PC-9 (cell line): ENCODE measurements around the gene OR8B12. TPM values are rescaled to one million over a fixed set of nuclear protein-coding genes. Genes with fewer than 3 reads are reported as not detected.

Source experiments
- BruUV-seq: library from RNA; stranded (reverse); fragments of 400-500 nt; replicated peaks from 2 replicates; lab custom pipeline; 2021; lab: Mats Ljungman, UMichigan
- CTCF ChIA-PET: fragments of 300-600 bp; sonication (Branson Sonifier 250); formaldehyde crosslinking; loops from one replicate; lab custom pipeline; 2022; ENCODE audit warnings: antibody characterized with exemption; lab: Charles Lee
- POLR2A ChIA-PET: fragments of 300-600 bp; sonication (Branson Sonifier 250); formaldehyde crosslinking; loops from one replicate; lab custom pipeline; 2022; ENCODE audit warnings: antibody characterized with exemption; ENCODE audit not compliant: unreplicated experiment; lab: Charles Lee
- DNase-seq, 2 experiments: peaks; one replicate each; pipeline versions ENCODE4 v3.0.0 to v3.0.0-alpha.2; 2015 to 2022; ENCODE audit warnings: mixed read lengths in 1 of 2
- H2AFZ ChIP-seq: fragments of 200-600 bp; sonication (generic); 2 replicates; pipeline ENCODE4 v1.8.1; 2017; ENCODE audit warnings: antibody characterized with exemption
- H3F3A ChIP-seq: fragments of 200-600 bp; sonication (generic); 2 replicates; pipeline ENCODE4 v1.8.1; 2017; ENCODE audit warnings: antibody characterized with exemption, mild to moderate bottlenecking, low read depth; ENCODE audit not compliant: insufficient read depth
- H3K27ac ChIP-seq: fragments of 200-600 bp; sonication (generic); 2 replicates; pipeline ENCODE4 v1.6.1; 2016; ENCODE audit warnings: mixed run types
- H3K27me3 ChIP-seq: fragments of 200-600 bp; sonication (generic); 2 replicates; pipeline ENCODE4 v1.6.1; 2016; ENCODE audit warnings: low read depth, mixed run types; ENCODE audit not compliant: insufficient read depth
- H3K36me3 ChIP-seq: fragments of 200-600 bp; sonication (generic); 2 replicates; pipeline ENCODE4 v1.6.1; 2016; ENCODE audit warnings: low read depth, mixed run types
- H3K4me1 ChIP-seq: fragments of 200-600 bp; sonication (generic); replicated peaks from 2 replicates; pipeline ENCODE4 v1.6.1; 2016; ENCODE audit warnings: mixed run types; ENCODE audit not compliant: insufficient read depth
- H3K4me2 ChIP-seq: fragments of 200-600 bp; sonication (generic); 2 replicates; pipeline ENCODE4 v1.6.1; 2017; ENCODE audit warnings: mixed run types
- H3K4me3 ChIP-seq: fragments of 200-600 bp; sonication (generic); 2 replicates; pipeline ENCODE4 v1.6.1; 2016; ENCODE audit warnings: mixed run types
- H3K79me2 ChIP-seq: fragments of 200-600 bp; sonication (generic); 2 replicates; pipeline ENCODE4 v1.6.1; 2017; ENCODE audit warnings: low read depth, mixed run types
- H3K9me2 ChIP-seq: fragments of 200-600 bp; sonication (generic); 2 replicates; pipeline ENCODE4 v1.8.1; 2017; ENCODE audit warnings: mild to moderate bottlenecking; ENCODE audit not compliant: insufficient read depth
- H3K9me3 ChIP-seq: fragments of 200-600 bp; sonication (generic); 2 replicates; pipeline ENCODE4 v1.8.1; 2016; ENCODE audit warnings: low read depth; ENCODE audit not compliant: insufficient read depth
- H4K20me1 ChIP-seq: fragments of 200-600 bp; sonication (generic); 2 replicates; pipeline ENCODE4 v1.8.1; 2017; ENCODE audit not compliant: insufficient read depth
- EZH2 ChIP-seq: fragments of 200-600 bp; sonication (generic); IDR thresholded peaks from 2 replicates; pipeline ENCODE4 v1.8.0; 2017; ENCODE audit warnings: antibody characterized with exemption, low read depth
- intact Hi-C: fragments of 100-400 bp; cut with micrococcal nuclease; formaldehyde crosslinking; loops from one replicate; pipeline ENCODE4 v1.10.0; 2022; ENCODE audit not compliant: unreplicated experiment
- total RNA-seq: library from RNA; stranded (reverse); gene quantifications from 2 replicates; pipeline ENCODE4 v1.2.3, GENCODE V29; 2021
- TF ChIP-seq, protein P1 (sequence below): fragments of 200-600 bp; sonication (generic); conservative IDR thresholded peaks from 2 replicates; pipeline ENCODE4 v1.6.1; 2017; ENCODE audit warnings: mixed run types, antibody characterized with exemption, mild to moderate bottlenecking, moderate library complexity

OR8B12 gene
- total RNA-seq, 1 experiment from 2014 or later: not detected

DNA sequence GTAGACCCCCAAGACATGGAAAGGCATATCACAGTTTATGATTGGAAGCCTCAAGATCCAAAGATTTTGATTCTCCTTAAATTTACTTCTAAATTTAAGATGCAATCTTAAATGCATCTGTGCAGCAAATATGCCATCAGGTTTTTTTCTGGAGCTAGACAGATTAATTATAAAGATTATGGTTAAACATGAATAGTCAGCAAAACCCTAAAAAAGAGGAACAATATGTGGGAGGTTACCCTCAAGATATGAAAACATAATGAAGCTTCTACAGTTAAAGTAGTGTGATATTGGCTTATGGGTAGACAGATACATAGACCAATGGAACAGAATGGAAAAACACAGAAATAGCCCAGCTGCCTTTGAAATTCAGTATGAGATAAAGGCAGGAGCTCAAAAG, 31.7 kb downstream of the OR8B12 start:
- Histone ChIP-seq H3F3A (no peaks in the 10 kb centered on the region), H3K79me2 (no peaks in the 10 kb centered on the region), H3K9me3 (no peaks in the 10 kb centered on the region), H3K4me3 (no peak overlapping the region), H3K4me1 (no peaks in the 10 kb centered on the region), H3K4me2 (no peak overlapping the region), H3K27ac (no peak overlapping the region), H3K9me2 (no peaks in the 10 kb centered on the region), H2AFZ (no peak overlapping the region), H3K27me3 (peaks cover 9% of the 10 kb centered on the region; the same call in 1 of the 2 replicates), H4K20me1 (no peaks in the 10 kb centered on the region), H3K36me3 (no peaks in the 10 kb centered on the region)
- TF ChIP-seq EZH2: no peak
- TF ChIP-seq, protein P1, sequence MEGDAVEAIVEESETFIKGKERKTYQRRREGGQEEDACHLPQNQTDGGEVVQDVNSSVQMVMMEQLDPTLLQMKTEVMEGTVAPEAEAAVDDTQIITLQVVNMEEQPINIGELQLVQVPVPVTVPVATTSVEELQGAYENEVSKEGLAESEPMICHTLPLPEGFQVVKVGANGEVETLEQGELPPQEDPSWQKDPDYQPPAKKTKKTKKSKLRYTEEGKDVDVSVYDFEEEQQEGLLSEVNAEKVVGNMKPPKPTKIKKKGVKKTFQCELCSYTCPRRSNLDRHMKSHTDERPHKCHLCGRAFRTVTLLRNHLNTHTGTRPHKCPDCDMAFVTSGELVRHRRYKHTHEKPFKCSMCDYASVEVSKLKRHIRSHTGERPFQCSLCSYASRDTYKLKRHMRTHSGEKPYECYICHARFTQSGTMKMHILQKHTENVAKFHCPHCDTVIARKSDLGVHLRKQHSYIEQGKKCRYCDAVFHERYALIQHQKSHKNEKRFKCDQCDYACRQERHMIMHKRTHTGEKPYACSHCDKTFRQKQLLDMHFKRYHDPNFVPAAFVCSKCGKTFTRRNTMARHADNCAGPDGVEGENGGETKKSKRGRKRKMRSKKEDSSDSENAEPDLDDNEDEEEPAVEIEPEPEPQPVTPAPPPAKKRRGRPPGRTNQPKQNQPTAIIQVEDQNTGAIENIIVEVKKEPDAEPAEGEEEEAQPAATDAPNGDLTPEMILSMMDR: no peak
- intact Hi-C loops: no loop called here
- ChIA-PET POLR2A (no interaction called here), CTCF (no interaction called here)
- no peak for DNase-seq
- no TSS peak for BruUV-seq

DNA sequence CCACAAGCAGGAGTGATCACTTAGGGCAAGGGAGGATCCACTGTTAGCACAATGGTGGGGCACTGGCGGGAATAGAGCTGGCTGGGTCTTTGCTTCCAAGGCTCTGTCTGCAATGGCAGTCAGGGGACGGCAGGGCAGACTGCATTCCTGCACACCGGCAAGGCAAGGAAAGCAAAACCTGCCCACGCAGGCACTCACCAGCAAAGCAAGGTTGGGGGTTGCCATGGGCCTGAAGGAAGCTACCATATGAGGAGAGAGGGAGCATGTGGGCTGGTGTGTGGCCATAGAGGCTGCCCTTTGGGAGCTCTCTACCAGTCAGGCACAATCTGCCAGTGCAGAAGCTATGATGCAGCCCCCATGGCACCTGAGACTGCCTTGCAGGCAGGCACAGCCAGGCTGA, 33.2 kb downstream of the OR8B12 start:
- Histone ChIP-seq H4K20me1 (no peaks in the 10 kb centered on the region), H3K36me3 (no peaks in the 10 kb centered on the region), H3F3A (no peaks in the 10 kb centered on the region), H3K27me3 (0 out of 2 replicates have a peak, but pooled peaks cover 3% of the 10 kb centered on the region), H3K27ac (no peak overlapping the region), H3K4me3 (no peak overlapping the region), H2AFZ (no peak overlapping the region), H3K4me1 (no peaks in the 10 kb centered on the region), H3K9me3 (no peaks in the 10 kb centered on the region), H3K9me2 (no peaks in the 10 kb centered on the region), H3K79me2 (no peaks in the 10 kb centered on the region), H3K4me2 (no peak overlapping the region)
- ChIA-PET CTCF (no interaction called here), POLR2A (no interaction called here)
- no peak for DNase-seq
- intact Hi-C loops: no loop called here
- no TSS peak for BruUV-seq
- TF ChIP-seq EZH2: no peak
- TF ChIP-seq, protein P1: no peak

DNA sequence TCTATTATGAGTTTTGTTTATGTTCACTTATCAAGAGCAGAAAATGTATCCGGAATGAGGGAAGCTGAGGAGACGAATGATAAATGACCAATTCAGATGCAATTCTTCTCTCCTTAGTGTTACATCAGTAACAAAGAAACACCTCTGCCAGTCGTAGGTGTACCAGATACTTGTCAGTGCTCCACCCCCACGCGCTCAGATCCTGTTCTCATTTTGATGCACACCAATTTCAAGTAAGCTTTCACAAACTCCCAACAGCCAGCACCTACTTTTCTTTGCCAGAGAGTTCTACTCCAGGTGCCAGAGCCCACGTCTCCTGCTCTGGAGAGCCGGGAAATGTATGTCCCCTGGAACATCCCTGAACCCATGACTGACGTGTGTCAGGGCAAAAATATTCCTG, 43.7 kb downstream of the OR8B12 start:
- H2AFZ ChIP-seq: no peak overlapping the region
- H3K27ac ChIP-seq: no peak overlapping the region
- no peaks in the 10 kb centered on the region for H3K4me1 ChIP-seq
- ChIA-PET POLR2A (no interaction called here), CTCF (no interaction called here)
- H3K4me3 ChIP-seq: no peak overlapping the region
- H3K9me2 ChIP-seq: no peaks in the 10 kb centered on the region
- H3K9me3 ChIP-seq: no peaks in the 10 kb centered on the region
- H3K36me3 ChIP-seq: no peaks in the 10 kb centered on the region
- no TSS peak for BruUV-seq
- TF ChIP-seq, protein P1: no peak
- TF ChIP-seq EZH2: no peak
- peaks cover 28% of the 10 kb centered on the region for H3K27me3 ChIP-seq
- no peaks in the 10 kb centered on the region for H3F3A ChIP-seq
- intact Hi-C loops: no loop called here
- no peak overlapping the region for H3K4me2 ChIP-seq
- no peaks in the 10 kb centered on the region for H3K79me2 ChIP-seq
- DNase-seq: no peak
- H4K20me1 ChIP-seq: no peaks in the 10 kb centered on the region
